Measurements from ENCODE around the gene TMEM98. TPM values are rescaled to one million over a fixed set of nuclear protein-coding genes. Genes with fewer than 3 reads are reported as not detected.
"Not testable (repeated sequence)": the region's sequence is repeated elsewhere in the genome, so short reads cannot be mapped to it uniquely, and the experiment has no call there.

Gene TMEM98
- polyA plus RNA-seq, 1 donor, result 216 TPM

DNA sequence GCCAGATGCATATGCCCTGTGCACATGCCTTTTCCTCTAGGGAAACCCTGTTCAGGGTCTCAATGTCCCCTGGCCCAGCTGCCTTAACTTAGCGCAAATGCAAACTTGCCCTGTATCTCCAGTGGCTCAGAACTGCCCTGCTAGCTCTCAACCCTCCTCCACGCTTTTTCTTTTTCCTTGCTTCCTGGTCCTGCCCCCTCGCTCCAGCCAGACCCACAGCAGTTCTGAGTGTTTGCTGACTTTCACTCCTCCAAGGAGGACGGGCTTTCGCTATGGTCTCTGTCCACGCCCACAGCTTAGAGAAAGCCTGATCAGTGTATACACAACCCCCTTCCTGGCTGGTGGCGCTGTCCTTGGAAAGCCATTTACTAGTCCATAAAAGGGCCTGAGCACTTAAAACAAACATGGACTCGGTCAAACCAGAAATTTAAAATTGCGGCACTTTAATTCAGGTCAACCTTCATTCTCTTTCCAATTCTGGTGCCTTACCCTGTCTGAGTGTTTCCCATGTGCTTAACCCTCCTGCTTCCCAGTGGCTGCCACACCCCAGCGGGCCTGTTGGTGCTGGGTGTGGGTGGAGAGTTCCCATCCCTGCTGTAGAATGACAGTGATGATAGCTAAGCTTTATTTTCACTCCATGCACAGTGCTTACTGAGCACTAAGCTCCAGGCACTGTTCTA is 15.6 kb upstream of the TMEM98 start:
- DNase-seq, result peak; percentile 62

DNA sequence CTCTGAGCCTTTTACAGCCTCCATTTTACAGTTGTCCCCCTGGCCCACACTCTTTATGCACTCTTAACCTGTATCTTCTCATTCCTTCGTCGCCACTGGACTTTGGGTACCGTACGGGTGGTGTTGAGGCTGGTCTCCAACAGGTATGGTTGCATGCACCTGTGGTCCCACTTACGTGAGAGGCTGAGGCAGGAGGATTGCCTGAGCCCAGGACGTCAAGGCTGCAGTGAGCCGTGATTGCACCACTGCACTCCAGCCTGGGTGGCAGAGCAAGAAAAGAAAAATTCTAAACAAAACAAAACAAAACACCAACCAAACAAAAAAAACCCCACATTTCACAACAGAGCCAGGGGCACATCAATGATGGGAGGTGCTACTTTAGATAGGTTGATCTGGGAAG is 14.4 kb upstream of the TMEM98 start:
- no peak for DNase-seq

DNA sequence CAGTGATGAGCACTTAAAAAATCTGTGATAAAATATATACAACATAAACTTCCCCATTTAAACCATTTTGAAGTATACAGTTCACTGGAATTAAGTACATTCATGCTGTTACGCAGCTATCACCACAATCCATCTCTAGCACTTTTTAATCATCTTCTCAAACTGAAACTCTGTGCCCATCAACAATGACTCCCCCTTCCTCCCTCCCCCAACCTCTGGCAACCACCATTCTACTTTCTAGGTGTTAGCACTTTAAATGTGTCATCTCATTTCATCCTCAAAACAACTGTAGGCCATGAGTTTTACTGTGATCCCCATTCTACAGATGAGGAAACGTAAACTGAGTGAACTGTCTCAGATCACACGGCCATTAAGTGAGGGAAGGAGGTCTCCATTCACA is 13.8 kb upstream of the TMEM98 start:
- DNase-seq, result no peak

DNA sequence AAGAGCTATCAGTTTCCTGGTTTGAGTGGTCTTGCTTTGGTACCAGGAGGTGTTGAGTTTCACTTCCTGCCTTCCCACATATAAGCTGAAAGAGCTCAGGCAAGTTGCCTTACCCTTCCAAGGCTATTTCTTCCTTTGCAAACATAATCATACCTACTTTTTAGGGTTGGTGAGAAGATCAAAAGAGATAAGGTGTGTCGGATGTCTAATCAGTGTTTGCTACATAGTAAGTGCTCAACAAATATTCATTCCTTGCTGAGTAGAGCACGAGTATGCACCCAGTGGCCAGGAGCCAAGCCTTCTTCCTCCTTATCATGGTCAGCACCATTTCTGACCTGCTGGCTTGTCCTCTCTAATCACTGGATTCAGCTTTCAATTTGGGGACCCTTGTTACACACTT is 12.7 kb upstream of the TMEM98 start:
- DNase-seq, result no peak

DNA sequence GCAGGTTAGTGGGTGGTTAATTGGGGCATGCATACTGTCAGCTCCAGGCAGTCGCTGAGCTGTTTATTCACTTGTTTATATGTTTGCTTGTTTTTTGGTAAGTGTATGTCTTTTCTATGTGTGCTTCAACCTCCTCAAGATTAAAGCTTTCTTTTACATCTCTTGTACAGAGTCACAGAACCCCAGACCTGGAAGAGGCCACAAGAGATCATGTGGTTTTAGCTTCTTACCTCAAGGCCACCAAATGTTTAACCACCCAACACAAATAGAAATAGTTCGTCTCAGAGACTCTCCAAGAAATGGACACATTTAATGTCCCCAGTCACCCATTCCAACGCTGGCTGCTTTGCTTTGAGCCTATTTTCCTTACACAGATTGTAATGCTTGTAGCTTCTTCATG is 11.8 kb upstream of the TMEM98 start:
- no peak for DNase-seq

DNA sequence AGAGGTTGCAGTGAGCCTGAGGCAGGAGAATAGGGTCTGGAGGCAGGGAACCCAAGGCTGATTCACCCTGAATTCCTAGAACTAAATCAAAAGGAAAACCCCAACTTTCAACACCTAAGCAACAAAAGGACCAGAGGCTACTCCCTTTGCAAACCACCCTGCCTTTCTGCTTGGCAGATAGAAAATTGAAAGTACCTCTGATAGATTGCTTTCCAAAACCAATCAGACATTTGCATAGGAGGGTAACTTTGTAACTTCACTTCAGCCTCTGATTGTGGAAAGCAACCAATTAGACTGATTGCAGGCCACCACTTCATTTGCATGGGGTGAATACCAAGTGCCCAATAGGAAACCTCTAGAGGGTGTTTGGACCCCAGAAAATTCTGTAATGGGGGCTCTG is 10.9 kb upstream of the TMEM98 start:
- no peak for DNase-seq

DNA sequence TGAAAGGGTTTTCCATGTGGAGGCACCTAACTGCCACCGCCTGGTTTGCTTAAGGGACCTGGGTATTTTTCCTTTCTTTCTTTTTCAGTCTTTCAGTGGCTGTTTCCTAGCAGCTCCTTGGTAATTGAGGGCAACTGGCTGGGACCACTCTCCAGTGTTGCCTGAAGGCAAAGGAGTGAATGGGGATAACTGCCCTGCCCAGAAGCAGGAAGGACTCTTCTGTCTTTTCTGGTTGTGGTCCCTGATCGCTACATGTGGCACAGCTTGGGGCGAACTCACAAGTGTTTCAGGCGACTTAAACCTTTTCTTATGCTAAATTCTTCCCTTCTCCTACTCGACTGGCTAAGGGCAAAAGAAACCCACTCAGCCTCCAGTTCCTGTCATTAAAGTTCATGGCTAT is 10.1 kb upstream of the TMEM98 start:
- DNase-seq, result no peak

DNA sequence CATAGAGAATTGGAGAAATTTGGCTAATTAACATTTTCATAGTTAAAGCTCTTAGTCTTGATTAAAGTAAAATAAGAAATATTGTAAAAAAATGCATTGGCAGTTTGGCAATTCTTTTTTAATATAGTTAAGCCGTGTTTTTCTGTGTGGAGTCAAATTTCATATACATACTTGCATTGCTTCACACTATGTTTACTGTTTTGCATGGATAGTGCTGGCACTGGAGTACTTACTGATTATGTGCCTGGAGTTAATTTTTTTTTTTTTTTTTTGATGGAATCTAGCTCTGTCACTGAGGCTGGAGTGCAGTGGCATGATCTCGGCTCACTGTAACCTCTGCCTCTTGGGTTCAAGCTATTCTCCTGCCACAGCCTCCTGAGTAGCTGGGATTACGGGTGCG is 8.1 kb upstream of the TMEM98 start:
- not testable (repeated sequence) for DNase-seq

DNA sequence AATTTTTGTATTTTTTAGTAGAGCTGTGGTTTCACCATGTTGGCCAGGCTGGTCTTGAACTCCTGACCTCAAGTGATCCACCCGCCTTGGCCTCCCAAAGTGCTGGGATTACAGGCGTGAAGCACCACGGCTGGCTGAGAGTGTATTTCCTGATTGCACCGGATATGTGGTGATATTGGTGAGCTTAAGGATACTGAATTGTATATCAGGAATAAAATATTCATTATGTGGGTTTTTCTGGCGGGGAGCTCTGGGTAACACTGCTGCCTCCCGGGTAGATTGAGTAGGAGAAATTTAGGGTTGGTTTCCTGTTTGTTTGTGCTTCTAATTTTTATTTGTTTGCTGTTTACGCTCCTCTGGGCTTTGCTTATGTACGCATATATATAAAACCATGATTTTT is 7.7 kb upstream of the TMEM98 start:
- DNase-seq, result no peak

DNA sequence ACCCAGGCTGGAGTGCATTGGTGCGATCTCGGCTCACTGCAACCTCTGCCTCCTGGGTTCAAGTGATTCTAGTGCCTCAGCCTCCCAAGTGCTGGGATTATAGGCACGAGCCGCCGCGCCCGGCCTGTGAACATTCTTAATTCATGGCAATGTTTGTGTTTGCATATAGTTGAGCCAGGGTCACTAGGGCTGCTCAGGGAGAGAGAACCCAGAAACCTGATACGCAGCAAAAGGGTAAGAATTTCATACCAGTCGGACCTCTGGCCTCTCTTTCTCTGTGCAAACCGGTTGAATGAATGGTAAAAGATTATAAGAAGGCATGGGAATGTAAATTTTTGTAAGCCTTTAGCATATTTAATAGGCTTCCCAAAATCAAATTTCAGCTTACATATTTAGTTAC is 6.9 kb upstream of the TMEM98 start:
- DNase-seq, result no peak

DNA sequence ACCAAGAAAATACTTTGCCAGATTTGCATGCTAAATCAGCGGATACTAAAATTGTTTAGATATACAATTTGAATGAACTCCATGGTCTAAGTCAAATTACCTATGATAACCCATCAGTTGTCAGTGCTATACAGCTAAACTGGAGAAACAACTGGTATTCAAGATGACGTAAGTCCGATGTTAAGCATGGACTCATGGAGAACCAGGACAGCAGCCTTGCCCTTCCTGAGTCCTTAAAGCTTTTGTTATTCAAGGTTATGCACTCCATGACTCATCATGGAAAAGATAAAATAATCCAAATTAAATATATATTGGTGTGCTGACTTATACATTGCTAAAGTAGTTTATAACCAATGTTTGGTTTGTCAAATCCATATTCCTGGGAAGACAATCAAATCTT is 4.0 kb upstream of the TMEM98 start:
- not testable (repeated sequence) for DNase-seq

DNA sequence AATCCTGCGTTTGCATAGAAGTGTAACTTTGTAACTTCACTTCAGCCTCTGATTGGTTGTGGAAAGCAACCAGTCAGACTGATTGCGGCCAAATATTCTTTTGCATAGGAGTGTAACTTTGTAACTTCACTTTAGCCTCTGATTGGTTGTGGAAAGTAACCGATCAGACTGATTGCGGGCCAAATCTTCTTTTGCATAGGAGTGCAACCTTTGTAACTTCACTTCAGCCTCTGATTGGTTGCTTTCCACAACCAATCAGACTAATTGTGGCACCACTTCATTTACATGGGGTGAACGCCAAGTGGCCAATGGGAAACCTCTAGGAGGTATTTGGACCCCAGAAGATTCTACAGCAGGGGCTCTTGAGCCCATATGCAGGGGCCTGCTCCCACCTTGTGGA is 1.8 kb upstream of the TMEM98 start:
- no peak for DNase-seq

DNA sequence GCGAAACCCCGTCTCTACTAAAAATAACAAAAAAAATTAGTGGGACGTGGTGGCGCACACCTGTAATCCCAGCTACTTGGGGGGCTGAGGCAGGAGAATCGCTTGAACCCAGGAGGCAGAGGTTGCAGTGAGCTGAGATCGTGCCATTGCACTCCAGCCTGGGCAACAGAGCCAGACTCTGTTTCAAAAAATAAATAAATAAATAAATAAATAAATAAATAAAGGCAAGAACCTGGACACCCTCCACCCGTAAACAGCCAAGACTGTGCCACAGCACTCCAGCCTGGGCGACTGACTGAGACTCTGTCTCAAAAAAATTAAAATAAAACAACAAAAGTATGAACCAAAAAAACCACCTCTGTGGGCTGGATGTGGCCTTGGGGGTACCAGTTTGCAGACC is 1.2 kb upstream of the TMEM98 start:
- not testable (repeated sequence) for DNase-seq

DNA sequence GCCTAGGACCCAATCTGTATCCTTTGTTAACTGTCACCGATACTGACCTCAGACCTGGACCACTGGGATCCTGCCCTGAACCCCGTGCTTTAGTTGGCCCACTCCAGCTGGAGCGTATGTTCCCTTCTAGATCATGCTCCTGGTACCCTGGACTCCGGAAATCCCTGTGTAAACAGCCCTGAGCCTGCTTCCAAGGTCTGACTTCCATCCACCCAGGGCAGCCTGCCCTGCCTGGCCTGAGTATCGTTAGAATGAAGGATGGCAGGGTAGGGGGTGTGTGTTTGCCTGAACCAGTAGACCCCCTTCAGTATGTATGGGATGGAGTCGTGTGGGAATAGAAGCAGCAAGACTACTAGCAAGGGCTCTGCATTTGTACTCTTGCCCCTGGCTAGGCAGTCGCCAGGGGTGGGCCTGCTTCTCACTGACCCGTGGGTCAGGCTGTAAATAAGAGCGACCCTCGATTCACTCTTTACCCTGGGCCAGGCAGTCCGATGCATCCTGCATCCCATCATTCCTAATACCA is 691 bp upstream of the TMEM98 start:
- DNase-seq, result no peak

DNA sequence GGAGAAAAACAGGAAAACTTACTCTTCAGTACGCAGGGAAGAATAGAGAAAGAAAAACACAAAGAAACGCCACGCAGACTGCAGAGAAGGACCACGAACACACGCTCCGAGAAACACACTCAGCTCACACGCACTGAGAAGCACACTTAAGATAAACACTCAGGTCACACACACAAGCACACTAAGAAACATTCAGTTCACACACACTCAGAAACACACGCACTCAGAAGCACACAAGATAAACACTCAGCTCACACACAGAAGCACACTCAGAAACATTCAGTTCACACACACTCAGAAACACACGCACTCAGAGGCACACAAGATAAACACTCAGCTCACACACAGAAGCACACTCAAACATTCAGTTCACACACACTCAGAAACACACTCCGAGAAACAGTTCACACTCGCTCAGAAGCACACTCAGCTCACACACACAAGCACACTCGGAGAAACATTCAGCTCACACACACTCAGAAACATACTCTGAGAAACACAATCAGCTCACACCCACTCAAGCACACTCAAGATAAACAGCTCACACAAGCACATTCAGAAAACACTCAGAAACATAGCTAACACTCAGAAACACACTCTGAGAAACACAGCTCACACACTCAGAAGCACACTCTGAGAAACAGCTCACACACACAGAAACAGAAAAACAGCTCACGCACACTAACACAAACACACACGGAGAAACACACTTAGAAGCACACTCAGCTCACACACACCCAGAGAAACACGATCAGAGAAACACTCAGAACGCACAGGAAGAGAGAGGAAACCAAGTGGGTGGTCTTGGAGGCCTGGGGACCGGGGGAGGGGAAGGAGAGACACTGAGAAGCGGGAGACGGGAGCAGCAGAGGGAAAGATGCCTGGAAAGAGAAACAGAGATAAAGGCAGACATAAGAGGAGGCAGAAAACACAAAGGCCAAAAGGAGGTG is 908 bp downstream of the TMEM98 start:
- DNase-seq, result peak; percentile 68

DNA sequence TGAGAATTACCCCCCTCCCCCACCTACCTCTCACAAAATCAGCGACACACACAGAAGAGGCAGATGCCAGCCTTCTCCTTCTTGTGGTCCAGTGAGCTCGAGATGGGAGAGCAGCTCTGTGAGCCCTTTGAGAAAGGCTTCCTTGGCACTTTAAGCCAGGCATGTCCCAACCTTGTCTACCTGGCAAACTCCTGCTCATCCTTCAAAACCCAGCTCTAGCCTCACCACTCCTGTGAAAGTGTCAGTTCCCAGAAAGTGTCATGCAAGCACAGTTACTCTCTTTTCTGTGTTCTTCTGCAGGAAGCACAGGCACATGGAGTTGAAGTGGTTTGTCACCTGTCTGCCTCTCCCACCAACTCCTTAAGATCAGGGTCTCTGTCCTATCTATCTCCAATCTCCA is 1.6 kb downstream of the TMEM98 start:
- no peak for DNase-seq

DNA sequence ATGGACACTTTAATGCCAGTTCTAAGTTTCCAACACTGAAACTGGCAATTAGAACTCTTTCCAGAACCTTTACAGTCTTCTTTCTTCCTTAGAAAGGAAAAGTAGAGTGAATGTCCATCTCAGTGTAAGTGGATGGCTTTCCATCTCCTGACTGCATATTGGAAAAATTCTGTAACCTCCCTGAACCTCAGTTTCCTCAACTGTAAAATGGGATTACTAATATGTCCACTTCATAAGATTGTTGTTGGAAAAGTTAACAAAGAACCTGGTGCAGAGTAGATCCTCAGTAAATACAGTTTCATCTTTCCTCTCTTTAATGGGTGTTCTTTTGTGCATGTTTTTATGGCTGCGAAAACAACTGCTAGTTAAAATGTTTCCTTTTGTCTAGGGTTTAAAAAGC is 2.6 kb downstream of the TMEM98 start:
- no peak for DNase-seq

DNA sequence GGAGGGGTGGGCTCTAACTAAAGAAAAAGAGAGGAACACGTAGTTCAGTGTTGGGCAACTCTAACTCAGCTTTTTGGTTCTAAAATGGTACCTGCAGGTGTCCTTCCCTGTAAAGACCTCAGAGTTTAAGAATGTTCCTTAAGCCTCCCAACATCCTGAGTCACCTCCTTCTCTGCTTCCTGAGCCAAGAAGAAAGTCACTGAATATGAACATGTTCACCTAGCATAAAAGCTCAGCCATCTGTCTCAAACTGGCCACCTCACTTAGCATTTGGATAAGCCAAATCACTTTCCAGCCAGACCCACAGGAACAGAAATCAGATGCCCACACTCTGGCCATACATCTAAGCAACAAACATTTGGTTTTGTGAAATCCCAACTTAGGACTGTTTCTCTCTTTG is 3.7 kb downstream of the TMEM98 start:
- no peak for DNase-seq

DNA sequence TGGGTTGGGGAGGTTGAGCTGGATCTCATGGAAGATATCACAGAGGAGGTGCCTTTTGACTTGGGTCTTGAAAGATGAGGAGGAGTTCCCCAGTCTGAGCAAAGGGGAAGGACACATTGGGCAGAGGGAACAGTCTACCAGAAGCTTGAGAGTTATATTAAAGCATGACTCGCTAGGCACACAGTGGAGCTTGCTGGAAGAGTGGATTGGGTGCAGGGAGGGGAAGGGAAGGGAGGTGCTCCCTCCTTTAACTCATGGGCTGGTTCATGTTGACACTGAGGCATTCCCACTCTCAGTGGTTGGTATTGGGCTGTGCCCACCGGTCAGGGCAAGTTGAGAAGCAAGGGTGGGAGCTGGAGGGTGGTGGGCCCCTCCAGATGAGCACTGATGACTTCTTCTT is 5.9 kb downstream of the TMEM98 start:
- no peak for DNase-seq

DNA sequence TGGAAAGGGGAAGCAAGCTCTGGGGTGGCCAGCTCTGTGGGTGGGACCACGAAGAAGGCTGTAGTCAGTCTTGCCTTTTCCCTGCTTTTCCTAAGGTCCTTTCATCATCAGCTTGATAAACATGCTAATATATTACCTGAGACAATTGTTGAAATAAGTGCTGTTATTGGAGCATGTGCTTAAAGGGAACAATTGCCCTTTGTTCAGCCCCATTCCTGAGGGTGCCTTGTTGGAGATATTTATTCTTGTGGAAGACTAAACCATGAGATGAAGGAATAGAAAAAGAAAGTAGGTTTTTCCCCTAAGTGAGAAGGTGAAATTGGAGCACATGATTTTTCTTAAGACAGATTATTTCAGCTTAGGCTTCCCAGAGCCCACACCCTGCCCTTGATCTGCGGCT is 7.8 kb downstream of the TMEM98 start:
- no peak for DNase-seq

DNA sequence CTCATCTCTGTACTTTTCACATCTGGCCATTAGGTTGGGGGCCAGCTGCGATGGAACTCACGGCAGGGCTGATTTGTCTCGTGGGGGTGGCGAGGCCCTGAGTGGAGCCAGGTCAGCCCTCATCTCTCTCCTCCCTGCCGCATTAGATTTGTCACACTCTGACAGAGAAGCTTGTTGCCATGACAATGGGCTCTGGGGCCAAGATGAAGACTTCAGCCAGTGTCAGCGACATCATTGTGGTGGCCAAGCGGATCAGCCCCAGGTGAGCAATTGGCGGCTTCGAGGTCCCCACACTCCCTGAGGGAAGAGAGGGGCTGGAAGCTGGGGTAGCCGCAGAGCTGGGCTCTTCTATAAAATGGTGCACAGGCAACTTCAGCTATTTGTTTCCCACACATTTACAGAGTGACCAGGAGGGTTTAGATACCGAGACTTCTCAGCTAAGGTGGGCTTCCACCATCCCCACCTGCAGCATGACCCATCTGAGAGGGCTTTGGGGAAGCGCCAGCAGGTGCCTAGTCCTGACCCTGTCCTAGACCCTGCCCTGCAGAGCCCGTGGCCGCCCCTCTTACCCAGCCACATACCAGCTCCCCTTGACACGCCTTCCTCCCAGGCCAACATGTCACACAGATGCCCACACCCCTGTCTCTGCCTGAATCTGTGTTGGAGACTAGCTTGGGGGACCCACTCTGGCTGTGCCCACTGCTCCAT is 8.4 kb downstream of the TMEM98 start:
- no peak for DNase-seq

DNA sequence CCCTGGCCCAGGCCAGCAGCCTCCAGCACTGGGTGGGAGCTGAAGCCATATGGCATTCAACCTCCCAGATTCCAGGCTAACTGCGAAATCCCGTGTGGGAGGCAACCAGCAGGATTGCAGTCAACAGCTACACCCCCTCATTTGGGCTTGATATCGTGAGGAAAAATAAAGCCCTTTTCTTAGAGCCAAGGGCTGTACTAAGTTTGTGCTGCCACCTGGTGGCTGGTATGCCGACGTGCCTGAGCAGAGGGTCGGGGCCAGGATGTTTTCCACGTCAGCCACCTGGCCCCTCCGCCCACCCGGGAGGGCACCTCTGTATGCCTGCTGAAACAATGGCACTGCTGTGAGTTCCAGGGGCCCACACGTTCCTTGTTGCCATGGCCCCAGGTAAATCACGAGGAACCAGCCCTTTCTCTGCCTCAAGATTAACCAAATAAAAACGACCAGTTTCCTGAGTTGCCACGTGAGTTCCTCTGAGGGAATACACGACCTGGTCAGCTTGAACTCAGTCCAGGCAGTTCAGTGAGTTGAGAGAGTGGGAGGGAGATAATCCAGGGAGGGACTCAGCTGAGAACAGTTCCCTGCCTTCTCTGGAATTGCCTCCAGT is 9.0 kb downstream of the TMEM98 start:
- DNase-seq, result peak; percentile 87
